Suprapubic skin (tissue), 4 donors: ENCODE data around the gene MAD1L1. TPM values are rescaled to one million over a fixed set of nuclear protein-coding genes. Genes with fewer than 3 reads are reported as not detected.
A peak's percentile ranks its signal among the peaks of the same experiment; 100 is the strongest.

ENCODE experiments used
- DNase-seq, 2 donors: peaks; one replicate each; pipeline ENCODE4 v3.0.0-alpha.2; 2019; ENCODE audit warnings: low spot score in 2 of 2
- H3K27ac ChIP-seq: fragments of 200-600 bp; sonication (generic); one replicate; pipeline ENCODE4 v1.5.1; 2019
- H3K27me3 ChIP-seq: fragments of 200-600 bp; sonication (generic); one replicate; pipeline ENCODE4 v1.5.1; 2019
- H3K36me3 ChIP-seq: fragments of 200-600 bp; sonication (generic); one replicate; pipeline ENCODE4 v1.5.1; 2019
- H3K4me1 ChIP-seq: fragments of 200-600 bp; sonication (generic); one replicate; pipeline ENCODE4 v1.5.1; 2019
- H3K4me3 ChIP-seq: fragments of 200-600 bp; sonication (generic); one replicate; pipeline ENCODE4 v1.5.1; 2019; ENCODE audit warnings: mild to moderate bottlenecking
- H3K9me3 ChIP-seq: fragments of 200-600 bp; sonication (generic); one replicate; pipeline ENCODE4 v1.5.1; 2019
- EP300 ChIP-seq: sonication (generic); formaldehyde crosslinking; IDR thresholded peaks from one replicate; pipeline ENCODE4 v1.6.1; 2017; ENCODE audit warnings: antibody characterized with exemption
- POLR2A ChIP-seq, 2 donors: fragments of 450-650 bp; IDR thresholded peaks; one replicate each; pipeline ENCODE4 v1.6.1; 2017; ENCODE audit warnings: antibody characterized with exemption in 2 of 2, mild to moderate bottlenecking in 2 of 2, moderate library complexity in 2 of 2
- POLR2AphosphoS5 ChIP-seq, 3 donors: sonication (generic); formaldehyde crosslinking; IDR thresholded peaks; one replicate each; pipeline ENCODE4 v1.6.1; 2017; ENCODE audit warnings: antibody characterized with exemption in 3 of 3
- WGBS: methylation state at CpG from one replicate; pipeline ENCODE4 v1.1.5; 2018; 5-methylcytosine and 5-hydroxymethylcytosine counted together
- total RNA-seq, 4 donors: library from RNA; depleted of rRNA; stranded (reverse); fragments of >200 nt; gene quantifications; one replicate each; pipeline ENCODE4 v1.1.0, GENCODE V29; 2016
- TF ChIP-seq, protein P1 (sequence below), 2 donors: fragments of 200-600 bp in 1 of 2; fragments of 450-650 bp in 1 of 2; sonication (generic) in 1 of 2; IDR thresholded peaks; one replicate each; pipeline ENCODE4 v1.5.1; 2016 to 2019; ENCODE audit warnings: antibody characterized with exemption in 2 of 2, mild to moderate bottlenecking in 1 of 2, moderate library complexity in 1 of 2

MAD1L1 gene
- total RNA-seq, 4 donors from 2014 or later, result 53.2 to 69.8 (median 62.2) TPM

DNA sequence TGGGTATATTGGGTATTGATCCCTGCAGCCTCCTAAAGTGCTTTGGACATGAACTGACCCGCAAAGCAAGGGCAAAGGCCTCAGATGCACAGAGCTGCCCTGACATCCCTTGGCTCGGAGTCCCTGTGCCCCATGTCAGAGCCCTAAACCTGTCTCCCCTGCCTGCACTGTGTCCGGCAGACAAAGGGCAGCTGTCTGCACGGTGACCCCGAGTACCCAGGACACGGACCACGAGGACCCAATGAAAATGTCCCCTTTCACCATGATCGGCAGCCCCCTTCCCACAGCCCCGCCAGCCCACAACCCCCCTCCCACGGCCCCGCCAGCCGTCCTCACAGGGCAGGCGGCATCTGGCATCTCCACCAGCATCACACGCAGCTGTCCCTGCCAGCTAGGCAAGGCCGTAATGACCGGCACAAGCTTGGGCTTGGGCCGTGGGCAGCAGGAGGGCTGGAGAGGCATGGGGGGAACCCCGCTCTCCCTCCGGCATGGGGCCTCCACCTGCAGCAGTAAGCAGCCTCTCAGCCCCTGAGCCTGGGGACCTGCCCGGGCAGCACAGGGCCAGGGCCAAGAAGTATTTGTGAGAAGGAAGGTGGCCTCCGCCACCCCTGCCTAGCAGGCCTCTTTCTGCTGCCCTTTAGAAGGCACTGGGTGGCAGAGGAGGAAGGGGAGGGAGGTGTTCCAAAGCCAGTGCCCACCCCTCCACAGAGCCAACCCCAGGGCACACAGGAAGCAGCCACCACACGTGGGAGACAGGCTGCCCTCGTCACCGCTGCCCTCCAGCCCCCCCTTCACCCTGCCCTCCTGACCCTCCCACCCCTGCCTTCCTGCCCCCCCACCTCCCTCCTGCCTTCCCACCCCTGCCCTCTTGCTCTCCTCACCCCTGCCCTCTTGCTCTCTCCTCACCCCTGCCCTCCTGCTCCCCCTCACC, 19.4 kb upstream of the MAD1L1 start:
- Histone ChIP-seq H3K27ac (no peak overlapping the region), H3K4me1 (peaks cover 16% of the 10 kb centered on the region), H3K9me3 (no peaks in the 10 kb centered on the region), H3K4me3 (no peak overlapping the region), H3K36me3 (peaks cover 43% of the 10 kb centered on the region), H3K27me3 (no peaks in the 10 kb centered on the region)
- DNase-seq, result no peak
- no CpG with 5 or more reads among the region's 24 CpGs for WGBS
- TF ChIP-seq POLR2A (IDR thresholded peaks at IDR 0.05) (no peak), EP300 (no peak), POLR2AphosphoS5 (IDR thresholded peaks at IDR 0.05) (no peak)
- TF ChIP-seq, protein P1, sequence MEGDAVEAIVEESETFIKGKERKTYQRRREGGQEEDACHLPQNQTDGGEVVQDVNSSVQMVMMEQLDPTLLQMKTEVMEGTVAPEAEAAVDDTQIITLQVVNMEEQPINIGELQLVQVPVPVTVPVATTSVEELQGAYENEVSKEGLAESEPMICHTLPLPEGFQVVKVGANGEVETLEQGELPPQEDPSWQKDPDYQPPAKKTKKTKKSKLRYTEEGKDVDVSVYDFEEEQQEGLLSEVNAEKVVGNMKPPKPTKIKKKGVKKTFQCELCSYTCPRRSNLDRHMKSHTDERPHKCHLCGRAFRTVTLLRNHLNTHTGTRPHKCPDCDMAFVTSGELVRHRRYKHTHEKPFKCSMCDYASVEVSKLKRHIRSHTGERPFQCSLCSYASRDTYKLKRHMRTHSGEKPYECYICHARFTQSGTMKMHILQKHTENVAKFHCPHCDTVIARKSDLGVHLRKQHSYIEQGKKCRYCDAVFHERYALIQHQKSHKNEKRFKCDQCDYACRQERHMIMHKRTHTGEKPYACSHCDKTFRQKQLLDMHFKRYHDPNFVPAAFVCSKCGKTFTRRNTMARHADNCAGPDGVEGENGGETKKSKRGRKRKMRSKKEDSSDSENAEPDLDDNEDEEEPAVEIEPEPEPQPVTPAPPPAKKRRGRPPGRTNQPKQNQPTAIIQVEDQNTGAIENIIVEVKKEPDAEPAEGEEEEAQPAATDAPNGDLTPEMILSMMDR (IDR thresholded peaks at IDR 0.05), result no peak

DNA sequence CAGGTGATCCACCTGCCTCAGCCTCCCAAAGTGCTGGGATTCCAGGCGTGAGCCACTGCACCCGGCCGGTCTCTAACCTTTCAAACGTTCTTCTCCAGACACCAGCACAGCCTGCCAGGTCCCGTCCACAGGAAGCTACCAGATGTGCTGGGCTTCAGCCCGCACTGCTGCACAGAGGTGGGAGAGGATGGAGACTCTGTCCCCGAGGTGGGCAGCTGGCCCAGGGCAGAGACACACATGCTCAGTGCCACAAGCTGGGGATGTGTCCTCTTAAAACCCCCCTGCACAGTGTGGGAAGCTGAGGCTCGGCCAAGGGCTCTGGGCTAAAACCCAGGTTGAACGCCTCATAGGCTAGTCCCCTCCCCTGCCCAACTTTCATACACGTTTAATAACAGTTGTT, 18.6 kb upstream of the MAD1L1 start:
- H3K27ac ChIP-seq, result no peak overlapping the region
- 77% methylated on average over 7 of the region's 10 CpGs for WGBS
- H3K4me1 ChIP-seq, result peaks cover 16% of the 10 kb centered on the region
- H3K9me3 ChIP-seq, result no peaks in the 10 kb centered on the region
- H3K27me3 ChIP-seq, result no peaks in the 10 kb centered on the region
- H3K36me3 ChIP-seq, result peaks cover 36% of the 10 kb centered on the region
- no peak overlapping the region for H3K4me3 ChIP-seq
- TF ChIP-seq POLR2A (IDR thresholded peaks at IDR 0.05) (no peak), POLR2AphosphoS5 (IDR thresholded peaks at IDR 0.05) (no peak), EP300 (no peak)
- TF ChIP-seq, protein P1 (IDR thresholded peaks at IDR 0.05), result no peak
- no peak for DNase-seq

DNA sequence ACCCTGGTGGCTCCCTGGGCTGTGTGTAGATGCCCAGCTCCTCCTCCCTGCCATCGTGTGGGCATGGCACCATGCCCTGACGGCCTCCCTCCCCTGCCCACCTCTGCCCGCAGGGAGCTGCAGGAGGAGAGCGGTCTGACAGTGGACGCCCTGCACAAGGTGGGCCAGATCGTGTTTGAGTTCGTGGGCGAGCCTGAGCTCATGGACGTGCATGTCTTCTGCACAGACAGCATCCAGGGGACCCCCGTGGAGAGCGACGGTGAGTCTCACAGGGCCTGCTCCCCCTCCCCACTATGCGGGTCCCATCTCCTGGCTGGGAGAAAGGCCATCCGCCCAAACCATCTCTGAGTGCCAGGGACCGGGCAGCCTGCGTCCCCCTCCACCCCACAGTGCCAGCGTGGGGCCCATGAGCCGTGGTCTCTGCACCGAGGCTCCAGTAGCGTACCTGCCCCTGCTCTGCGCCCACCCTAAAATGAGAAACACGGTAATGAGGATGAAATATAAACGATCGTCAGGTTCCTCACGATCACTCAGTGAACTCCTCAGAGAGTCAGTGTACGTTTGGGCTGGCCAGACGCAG, 17.1 kb upstream of the MAD1L1 start:
- TF ChIP-seq, protein P1 (IDR thresholded peaks at IDR 0.05), result no peak
- TF ChIP-seq EP300 (no peak), POLR2AphosphoS5 (IDR thresholded peaks at IDR 0.05) (no peak), POLR2A (IDR thresholded peaks at IDR 0.05) (no peak)
- no peak overlapping the region for H3K4me3 ChIP-seq
- H3K27ac ChIP-seq, result peak overlapping the region; percentile 64
- DNase-seq, result no peak
- H3K9me3 ChIP-seq, result no peaks in the 10 kb centered on the region
- H3K36me3 ChIP-seq, result peaks cover 22% of the 10 kb centered on the region
- no peaks in the 10 kb centered on the region for H3K27me3 ChIP-seq
- 88% methylated on average over 23 of the region's 27 CpGs for WGBS
- H3K4me1 ChIP-seq, result peaks cover 16% of the 10 kb centered on the region

DNA sequence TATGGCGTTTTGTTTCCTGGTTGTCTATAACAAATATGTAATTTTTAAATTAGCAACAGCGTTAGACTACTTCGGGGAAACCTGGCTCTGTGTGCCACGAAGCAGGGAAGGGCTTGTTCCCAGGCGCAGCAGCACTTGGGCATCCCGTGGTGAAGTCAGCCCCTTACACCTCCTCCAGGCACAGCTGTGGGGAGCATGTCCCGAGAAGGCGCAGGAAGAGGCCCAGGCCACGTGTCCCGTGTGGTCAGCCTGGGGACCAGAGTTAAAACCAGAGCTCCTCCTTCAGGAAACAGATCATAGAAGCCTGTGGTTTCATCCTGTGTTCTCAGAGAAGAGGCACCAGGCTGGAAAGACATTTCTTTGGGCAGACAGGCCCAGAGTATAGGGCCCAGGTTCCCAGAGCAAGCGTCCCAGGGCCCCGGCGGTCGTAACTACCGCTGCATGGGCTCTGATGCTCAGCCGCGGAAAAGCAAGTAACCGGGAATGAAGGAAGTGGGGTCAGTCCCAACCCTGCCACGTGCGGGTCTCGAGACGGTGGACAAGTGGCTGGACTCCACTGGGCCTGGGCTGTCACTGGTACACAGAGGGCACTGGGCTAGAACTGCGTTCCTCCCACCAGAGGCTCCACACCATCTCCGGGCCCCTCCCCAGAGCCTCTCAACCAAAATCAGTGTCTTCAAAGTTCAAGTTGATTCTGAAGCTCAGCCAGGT, 16.4 kb upstream of the MAD1L1 start:
- 37% methylated on average over 23 of the region's 24 CpGs for WGBS
- no peak for DNase-seq

More for the DNA sequence above, 16.4 kb upstream of the MAD1L1 start:
- Histone ChIP-seq H3K27me3 (no peaks in the 10 kb centered on the region), H3K4me1 (peaks cover 16% of the 10 kb centered on the region), H3K36me3 (peaks cover 15% of the 10 kb centered on the region), H3K4me3 (no peak overlapping the region), H3K9me3 (no peaks in the 10 kb centered on the region), H3K27ac (peak overlapping the region; percentile 64)
- TF ChIP-seq POLR2A (IDR thresholded peaks at IDR 0.05) (no peak), POLR2AphosphoS5 (IDR thresholded peaks at IDR 0.05) (no peak), EP300 (no peak)
- TF ChIP-seq, protein P1 (IDR thresholded peaks at IDR 0.05), result no peak
